ENCODE results near the gene BMP6.

BMP6 gene

GRCh38 chr6:7832904-7833750 lies 107.2 kb downstream of the BMP6 start:
- DNase-seq (ENCODE audit: low read depth) = no peak

- DNase-seq (ENCODE audit: low read depth) = no peak
Observed at GRCh38 chr6:7833751-7834070, 107.8 kb downstream of the BMP6 start.

DNA sequence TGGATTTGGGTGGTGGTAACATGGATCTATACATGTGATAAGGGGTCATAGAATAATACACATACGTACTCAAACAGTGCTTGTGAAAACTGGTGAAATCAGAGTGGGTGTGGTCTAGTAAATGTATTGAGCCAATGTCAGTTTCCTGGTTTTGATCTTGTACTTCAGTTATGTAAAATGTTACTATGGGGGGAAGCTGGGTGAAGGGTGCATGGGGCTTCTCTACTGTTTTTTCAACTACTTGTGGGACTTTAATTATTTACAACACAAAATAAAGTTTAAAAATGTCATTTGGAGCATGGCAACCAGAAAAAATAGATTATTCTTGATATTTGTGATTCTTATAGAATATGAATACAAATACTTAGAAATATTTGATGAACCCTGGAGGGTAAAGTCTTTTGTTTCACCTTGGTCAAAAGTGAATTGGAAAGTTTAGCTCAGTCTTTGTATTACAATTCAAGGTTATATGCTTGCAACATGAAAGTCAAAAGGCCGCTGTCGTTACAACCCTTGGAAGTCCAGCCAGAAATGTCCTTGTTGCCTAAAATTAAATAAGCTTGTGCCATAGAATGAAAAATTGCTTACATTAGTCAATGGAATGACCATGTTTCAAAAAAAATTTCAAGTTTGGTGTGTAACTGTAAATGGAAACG lies 110.6 kb downstream of the BMP6 start:
- no peak for DNase-seq (ENCODE audit: low read depth)

GRCh38 chr6:7841781-7842468 lies 116.0 kb downstream of the BMP6 start:
- DNase-seq (ENCODE audit: low read depth) = no peak

DNA sequence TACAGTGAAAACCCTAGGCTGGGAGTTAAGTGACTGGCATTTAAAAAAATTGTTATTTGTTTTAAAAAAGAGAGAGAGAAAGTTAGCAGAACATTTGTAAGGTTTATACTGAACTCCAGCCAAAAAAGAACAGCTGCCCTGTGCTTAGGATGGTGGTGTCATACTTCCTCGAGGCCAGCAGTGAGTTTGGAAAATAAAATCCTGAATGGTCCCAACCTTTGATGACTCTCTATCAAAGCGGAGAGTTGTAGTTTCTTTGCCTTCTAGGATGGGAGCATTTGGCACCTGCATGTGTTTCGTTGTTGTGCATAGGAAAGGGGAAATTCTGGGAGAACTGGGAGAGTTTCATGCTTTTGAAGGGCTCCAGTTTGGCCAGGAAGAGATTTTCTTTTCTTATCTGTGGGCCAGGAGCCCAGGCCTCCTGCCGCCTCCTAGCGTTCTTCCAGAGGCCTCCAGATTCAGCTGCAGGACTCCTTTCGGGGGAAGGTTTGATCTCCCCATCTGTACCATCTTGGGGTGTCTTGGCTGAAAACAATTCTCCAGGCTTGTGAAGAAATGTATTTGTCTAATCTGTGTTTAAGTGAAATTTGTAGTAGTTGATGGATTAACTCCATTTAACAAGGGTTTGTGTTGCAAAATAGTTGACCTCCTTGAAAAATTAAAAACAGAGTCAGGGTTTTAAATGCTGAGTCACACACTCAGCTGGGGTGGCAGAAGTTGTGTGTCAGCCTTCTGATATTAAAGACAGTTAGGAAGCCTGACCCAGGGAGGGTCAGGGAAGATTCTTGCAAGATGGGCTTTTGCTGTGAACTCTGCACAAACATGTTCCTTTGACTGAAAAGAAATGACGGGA lies 121.3 kb downstream of the BMP6 start:
- DNase-seq (ENCODE audit: low read depth) = no peak

DNA sequence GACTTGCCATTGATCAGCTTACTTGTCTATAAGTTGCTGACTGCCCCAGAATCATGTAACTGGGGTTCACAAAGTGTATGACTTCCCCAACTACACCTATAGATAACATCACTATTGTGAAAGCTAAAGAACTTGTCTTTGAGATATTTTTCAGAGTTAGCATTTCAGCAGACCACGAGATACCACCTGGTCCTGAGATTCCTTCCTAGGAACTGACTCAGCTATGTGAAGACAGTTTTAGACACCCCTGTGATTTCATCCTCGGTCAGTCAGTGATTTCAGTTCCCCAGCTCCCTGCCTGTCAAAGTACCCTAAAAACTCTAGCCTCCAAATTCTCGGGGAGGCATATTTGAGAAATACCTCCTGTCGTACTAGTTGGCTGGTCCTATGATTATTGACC lies 122.3 kb downstream of the BMP6 start:
- no peak for DNase-seq (ENCODE audit: low read depth)

DNA sequence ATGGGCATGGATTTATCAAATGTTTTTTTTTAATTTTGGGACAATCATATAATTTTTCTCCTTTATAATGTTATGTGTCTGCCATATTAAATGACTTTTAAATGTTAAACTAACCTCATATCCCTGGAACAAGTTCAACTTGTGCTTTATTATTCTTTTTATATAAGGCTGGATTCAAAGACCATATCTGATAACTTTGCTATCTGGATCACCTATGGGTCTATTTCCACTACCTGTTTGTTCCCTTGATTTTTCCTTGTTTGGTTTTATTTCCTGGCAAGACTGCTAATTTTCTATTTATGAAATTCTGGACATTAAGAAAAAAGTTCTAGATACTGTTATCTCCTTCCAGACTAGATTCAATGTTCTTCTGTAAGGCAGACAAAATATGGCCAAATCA lies 125.9 kb downstream of the BMP6 start:
- no peak for DNase-seq (ENCODE audit: low read depth)

- no peak for DNase-seq (ENCODE audit: low read depth)
Observed at GRCh38 chr6:7859591-7859990, 133.7 kb downstream of the BMP6 start.

- no peak for DNase-seq (ENCODE audit: low read depth)
Observed at GRCh38 chr6:7865781-7866180, 139.9 kb downstream of the BMP6 start.

- no peak for DNase-seq (ENCODE audit: low read depth)
Observed at GRCh38 chr6:7866526-7866925, 140.6 kb downstream of the BMP6 start.

GRCh38 chr6:7868926-7869325 lies 143.0 kb downstream of the BMP6 start:
- DNase-seq (ENCODE audit: low read depth) = no peak

DNA sequence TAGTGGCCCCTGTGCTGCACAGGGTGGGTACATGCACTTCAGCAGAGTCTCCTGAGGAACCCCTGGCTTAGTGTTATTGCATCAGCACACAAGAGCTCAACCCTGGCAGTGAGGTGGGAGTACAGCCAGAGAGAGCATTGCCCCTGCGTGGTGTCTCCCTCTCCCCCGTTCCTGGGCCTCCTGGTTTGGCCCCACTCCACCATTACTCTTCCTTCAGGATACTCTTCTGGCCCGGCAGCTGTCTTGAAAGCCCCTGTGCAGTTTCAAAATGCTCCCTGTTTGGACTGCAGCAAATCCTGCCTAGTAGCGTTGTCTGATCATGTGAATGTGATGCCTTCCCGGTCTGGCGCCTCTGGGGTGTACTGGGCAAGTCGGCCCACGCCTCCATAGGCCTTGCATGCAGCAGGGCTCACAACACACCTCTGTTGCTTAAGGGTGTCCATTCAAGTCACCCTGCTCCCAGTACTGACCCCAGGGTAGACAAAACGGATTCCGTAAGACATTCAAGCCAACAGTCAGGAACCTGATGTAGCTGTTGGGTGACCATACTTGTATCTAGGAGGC lies 152.6 kb downstream of the BMP6 start:
- no peak for DNase-seq (ENCODE audit: low read depth)

GRCh38 chr6:7879043-7879442 lies 153.1 kb downstream of the BMP6 start:
- DNase-seq (ENCODE audit: low read depth) = no peak

GRCh38 chr6:7879579-7879978 lies 153.7 kb downstream of the BMP6 start:
- DNase-seq (ENCODE audit: low read depth) = no peak

DNA sequence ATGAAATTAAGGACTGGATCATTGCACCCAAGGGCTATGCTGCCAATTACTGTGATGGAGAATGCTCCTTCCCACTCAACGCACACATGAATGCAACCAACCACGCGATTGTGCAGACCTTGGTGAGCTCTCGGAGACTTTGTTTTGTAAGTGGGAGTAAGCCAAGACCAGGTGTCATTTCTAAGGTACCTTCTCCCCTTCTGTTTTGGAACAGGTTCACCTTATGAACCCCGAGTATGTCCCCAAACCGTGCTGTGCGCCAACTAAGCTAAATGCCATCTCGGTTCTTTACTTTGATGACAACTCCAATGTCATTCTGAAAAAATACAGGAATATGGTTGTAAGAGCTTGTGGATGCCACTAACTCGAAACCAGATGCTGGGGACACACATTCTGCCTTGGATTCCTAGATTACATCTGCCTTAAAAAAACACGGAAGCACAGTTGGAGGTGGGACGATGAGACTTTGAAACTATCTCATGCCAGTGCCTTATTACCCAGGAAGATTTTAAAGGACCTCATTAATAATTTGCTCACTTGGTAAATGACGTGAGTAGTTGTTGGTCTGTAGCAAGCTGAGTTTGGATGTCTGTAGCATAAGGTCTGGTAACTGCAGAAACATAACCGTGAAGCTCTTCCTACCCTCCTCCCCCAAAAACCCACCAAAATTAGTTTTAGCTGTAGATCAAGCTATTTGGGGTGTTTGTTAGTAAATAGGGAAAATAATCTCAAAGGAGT lies 154.2 kb downstream of the BMP6 start:
- no peak for DNase-seq (ENCODE audit: low read depth)

- no peak for DNase-seq (ENCODE audit: low read depth)
Observed at GRCh38 chr6:7880718-7881107, 154.8 kb downstream of the BMP6 start.

DNA sequence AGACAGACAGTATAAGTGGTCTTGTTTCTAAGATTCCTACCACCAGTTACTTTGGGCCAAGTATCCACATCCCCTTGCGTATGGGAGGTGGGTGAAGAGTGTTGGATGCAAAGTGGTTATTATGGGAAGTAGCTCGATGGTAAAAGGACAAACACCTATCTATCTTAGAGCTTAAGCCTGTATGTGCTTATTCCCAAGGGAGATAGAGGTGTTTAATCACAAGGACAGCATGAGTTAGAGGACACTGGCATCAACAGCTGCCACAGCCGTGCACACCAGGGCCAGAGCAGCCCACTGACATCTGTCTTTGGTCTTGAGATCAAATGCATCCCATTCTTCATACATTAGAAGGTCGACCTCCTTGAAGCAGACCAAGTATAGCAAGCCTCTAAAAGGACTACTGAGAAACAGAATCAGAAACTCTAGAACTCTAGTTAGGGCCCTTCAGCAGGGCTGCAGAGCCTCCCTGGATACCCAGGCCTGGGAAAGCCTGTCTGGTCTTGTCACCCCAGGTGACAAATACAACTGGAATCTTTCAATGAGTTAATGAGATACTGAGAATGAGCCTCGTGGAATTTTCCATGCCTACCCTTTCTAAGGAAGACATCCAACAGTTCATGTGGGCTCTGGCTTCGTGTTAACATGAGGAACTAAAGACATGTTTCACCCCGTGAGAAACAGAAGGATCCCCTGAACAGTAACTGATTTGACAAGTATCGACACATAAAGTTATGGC lies 156.0 kb downstream of the BMP6 start:
- DNase-seq (ENCODE audit: low read depth) = no peak

DNA sequence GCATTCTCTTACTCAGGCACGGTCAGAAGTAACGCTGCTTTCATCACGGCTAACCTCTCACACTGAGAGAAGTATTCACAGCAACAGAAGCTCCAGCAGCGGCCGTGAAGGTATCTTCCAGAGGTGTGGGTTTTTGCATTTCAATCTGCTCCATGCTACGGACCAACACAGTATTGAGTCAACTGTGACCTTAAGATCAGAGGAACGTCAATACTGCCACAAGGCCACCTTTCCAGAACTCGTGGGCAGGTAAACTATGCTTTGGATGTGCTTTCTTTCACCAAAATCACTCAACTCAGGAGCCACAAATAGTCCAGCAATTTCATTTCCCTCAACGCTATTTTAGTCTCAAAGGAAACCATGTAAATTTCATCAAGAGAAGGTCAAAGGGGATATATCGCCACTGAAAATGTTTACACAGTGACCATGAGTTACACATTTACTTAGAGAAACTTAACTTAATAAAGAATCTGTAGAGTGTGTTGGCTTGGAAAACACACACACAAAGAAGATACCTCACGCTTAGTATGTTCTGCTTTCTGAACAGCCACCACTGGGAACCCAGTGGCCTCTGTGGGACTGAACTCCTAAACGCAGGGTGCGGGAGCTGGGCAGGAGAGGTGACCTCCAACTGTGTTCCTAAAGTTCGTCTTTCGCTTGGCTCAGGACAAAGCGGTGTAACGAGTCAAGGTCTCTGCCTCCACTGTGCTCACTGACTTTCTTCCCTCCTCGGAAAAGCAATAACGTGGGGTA lies 156.8 kb downstream of the BMP6 start:
- no peak for DNase-seq (ENCODE audit: low read depth)

DNA sequence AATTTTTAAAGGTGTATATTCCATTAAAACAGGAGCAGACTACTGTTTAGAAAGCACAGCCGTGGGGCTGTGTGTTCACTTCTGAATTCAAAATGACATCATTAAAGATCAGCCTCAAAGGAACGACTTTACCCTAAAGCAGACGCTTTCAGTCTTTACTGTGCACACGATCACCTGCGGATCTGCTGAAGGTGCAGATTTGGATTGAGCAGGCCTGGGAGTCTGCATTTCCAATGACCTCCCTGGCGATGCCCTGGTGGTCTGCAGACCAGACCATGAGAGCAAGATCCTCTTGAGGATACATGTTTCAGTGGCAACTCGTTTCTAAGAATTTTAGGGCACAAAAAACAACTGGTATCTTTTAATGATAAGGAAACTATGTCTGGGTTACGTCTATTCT lies 157.5 kb downstream of the BMP6 start:
- DNase-seq (ENCODE audit: low read depth) = no peak

GRCh38 chr6:7886132-7886531 lies 160.2 kb downstream of the BMP6 start:
- DNase-seq (ENCODE audit: low read depth) = no peak
